Retina (tissue), 1 donor: ENCODE results near the gene ZFAND6.
"Not testable (repeated sequence)": the region's sequence is repeated elsewhere in the genome, so short reads cannot be mapped to it uniquely, and the experiment has no call there.

Experiments
- DNase-seq: peaks from one replicate; pipeline ENCODE4 v3.0.0-alpha.2; 2016

The ZFAND6 gene

DNA sequence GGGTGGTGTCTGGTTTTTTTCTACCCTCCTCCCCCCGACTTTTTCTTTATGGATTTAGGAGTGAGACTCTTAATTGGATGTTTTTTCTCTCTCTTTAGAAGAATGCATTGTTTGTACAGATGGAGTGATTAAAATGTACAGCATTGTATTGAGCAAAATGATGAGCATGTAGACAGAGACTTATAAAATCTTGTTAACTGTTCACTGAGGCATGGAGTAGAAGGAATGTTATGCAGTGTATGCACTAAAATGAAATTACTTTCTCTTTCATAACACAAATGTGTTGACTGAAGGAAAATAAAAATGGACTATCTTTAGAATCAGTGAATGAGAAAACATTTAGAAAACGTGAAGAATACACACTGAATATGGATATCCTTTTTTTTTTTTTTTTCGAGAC is 39.8 kb downstream of the ZFAND6 start:
- DNase-seq, result peak; percentile 32

DNA sequence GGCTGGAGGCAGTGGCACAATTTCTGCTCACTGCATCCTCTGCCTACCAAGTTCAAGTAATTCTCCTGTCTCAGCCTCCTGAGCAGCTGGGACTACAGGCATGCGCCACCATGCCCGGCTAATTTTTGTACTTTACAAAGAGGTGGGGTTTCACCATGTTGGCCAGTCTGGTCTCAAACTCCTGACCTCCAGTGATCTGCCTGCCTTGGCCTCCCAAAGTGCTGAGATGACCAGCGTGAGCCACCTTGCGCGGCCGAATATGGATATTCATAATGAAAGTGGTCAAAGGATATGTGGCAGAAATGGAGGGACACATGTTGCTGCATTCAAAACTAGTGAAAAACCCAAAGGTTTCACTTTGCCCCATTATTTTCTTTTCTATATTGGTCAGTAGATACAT is 40.2 kb downstream of the ZFAND6 start:
- not testable (repeated sequence) for DNase-seq

DNA sequence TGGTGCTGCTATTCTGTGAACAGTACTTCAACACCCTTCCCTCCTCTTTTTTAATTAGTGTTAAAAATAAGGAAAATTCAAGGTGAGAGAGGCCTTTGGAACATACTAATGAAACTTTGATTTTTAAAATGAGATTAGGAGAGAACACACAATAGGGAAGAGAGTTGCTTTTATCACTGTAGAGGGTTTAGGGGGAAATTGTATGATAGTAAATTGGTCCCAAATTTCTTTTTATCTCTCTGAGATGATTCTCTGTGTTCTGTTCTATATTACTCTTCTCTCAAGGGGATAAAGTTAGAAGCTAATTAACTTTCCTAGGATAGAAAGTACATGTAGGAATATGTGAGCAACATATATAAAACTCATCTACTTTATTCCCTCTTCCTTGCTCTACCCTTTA is 40.8 kb downstream of the ZFAND6 start:
- DNase-seq, result no peak

DNA sequence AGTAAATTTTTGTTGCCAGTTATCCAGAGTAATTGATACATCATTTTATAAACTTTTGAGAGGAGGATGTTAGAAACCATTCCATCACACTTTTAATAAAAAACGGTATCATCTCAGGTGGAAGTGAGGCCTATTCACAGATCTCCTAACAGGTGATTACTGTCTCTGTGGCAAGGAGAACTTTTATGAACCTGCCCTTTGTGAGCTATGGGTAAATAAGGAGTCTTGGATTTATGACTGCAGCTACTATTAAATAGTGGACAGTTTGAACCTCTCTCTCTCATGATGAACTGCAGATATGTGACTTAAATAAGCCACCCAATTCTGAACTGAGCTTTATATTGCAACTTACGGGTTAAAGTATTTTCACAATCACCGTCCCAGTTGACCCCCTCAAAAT is 45.7 kb downstream of the ZFAND6 start:
- DNase-seq, result no peak

DNA sequence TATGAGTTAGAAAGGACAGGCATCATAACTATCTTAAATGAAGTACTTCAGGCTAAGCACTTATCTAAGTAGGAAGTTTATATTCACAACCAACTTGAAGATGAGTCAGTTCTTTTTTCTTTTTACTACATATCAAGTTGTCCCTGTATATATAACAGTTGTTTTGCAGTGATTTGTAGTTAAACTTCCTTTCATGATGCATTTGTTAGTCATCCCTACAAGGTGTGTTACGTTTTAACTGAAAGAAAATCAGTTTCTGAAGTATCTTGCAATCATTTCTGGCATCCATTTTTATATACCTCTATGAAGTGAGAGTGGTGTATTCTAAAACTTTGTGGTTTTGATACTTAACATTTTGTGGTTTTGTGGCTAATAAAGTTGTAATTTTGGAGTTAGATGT is 46.1 kb downstream of the ZFAND6 start:
- no peak for DNase-seq

DNA sequence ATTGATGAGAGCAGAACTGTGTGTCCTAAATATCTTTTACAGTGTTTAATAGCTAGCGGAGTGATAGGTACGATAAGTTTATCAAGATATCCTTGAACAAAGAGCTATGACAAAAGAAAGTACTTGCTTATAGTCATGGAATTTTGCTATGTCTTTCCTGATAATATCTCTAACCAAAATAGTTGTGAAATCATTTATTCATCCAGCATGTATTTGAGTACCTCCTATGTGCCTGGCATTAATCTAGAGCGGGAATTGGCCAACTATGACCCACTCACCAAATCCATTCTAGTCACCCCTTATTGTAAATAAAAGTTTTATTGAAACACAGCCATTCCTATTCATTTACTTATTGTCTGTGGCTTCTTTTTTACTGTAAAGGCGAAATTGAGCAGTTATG is 46.6 kb downstream of the ZFAND6 start:
- DNase-seq, result no peak

DNA sequence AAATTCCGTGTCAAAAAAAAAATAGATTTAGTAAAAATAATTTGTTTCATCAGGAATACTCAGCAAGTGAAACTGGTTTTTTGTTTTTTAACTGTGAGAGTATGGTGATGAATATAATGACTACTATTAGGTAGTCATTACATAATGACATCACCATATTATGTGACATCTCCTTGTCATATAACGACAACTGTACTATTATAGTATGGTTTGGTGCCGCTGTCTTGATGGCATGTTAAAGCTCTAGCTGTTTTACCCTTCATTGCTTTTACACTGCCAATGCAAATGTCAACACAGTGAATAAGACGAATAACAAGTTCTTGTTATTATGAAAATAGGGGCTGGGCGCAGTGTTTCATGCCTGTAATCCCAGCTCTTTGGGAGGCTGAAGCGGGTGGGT is 47.7 kb downstream of the ZFAND6 start:
- DNase-seq, result no peak

DNA sequence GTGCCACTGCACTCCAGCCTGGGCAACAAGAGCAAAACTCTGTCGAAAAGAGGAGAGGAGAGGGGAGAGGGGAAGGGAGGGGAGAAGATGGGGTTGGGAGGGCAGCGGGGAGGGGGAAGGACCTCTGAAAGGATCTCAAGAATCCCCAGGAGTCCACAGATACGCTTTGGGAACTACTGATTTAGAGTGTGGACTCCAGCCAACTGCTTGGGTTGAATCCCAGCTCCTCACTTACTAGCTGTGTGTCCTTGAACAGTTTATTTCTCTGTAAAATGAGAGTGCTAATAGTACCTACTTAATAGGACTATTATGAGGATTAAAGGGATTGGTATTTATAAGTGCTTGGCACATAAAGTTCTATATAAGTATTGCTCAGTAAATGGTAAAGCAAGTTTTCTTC is 48.3 kb downstream of the ZFAND6 start:
- no peak for DNase-seq

DNA sequence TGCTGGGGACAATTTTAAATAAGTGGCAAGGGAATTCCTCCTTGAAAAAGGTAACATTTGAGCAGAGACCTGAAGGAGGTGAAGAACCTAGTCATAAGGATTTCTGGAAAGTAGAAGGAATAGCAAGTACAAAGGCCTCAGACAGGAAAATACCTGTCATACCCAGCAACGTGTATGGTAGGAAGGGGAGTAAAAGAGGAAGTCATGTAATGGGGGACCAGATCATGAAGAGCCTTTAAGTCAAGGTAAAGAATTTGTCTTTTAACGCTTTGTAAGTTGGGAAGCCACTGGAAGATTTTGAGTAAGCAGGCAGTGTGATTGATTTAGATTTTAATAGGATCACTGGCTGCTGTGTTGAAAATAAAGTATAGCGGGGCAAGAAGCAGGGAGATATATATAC is 49.9 kb downstream of the ZFAND6 start:
- DNase-seq, result no peak

DNA sequence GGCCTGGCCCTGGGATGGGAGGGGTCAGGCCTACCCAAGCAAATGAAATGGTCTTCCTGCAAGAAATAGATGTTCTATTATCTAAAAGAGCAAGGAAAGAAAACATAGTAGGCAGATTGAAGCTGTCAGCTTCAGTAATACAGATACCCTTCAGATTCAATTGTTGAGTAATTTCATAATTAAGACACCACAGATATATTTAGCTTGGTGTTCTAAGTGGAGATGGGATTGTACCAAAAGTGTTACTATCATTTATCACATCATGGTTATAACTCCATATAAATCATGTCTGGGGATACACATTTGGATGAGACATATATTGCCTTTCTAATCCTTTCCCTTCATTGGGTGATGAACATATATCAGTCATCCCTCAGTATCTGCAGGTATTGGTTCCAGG is 51.4 kb downstream of the ZFAND6 start:
- no peak for DNase-seq

DNA sequence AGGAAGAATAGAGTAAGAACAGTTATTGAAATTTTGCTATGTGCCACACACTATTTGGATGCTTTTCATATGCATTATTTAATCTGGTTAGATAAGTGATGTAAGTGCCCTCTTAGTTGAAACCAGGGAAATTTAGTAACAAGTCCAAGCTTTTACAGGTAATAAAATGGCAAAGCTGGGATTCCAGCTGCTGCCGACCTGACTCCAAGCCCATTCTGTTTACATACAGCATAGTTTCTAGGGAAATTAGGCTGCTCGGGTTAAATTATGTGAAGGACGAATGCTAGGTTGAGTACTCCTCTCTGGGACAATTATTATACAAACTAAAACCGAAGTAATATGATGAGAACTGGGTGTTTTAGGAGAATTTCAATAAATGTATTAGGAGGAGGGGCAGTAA is 54.6 kb downstream of the ZFAND6 start:
- no peak for DNase-seq

DNA sequence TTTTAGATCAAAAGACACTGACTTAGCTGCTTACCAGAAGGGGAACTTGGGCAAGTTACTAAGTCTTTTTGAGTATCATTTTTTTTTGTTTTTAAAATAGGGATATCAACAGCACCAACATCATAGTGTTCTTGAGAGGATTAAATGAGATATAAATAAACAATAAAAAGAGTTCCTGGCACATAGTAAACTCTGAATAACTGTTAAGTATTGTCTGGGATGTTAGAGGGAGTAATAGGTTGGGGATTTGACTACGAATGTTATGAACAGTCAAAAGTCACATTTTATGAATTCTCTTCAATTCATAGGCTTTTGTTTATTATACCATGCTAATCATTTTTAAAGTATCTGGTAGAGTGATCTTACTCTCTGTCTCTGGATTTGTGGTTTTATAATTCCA is 55.5 kb downstream of the ZFAND6 start:
- no peak for DNase-seq

DNA sequence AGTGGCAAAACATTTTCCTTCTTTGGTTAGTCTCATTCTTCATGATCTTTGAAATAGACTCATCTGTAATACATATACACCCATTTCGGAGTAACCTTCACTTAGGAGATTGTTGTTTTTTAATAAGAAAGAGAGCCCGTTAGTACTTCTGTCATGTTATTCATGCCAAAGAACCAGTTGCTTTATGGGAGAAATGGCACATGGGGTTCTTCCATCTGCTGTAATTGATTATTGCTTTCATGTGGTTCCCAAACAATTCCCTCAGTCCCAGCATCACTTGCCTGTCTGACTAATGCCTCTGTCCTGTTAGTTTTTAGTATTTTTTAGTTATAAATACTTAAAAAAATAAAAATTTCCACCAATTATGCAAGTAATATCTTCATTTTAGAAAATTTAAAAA is 59.5 kb downstream of the ZFAND6 start:
- no peak for DNase-seq

DNA sequence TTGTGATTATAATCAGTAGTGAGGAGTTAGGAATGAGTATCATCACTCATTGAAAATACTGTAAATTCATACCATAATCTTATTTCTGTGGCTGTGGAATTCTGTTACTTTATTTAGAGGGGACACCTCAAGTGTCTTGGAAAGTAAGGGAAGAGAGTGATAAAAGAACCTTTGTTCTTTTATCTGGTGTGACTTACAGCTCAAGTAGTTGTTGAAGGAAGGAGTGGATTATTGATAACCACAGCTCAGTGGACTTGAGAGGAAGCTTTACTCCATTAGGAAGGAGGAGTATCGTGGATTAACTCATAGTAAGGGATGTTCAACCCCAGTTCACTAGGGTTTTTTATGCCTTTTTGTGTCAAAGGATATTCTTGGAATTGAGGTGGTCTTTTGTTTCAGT is 61.2 kb downstream of the ZFAND6 start:
- no peak for DNase-seq

DNA sequence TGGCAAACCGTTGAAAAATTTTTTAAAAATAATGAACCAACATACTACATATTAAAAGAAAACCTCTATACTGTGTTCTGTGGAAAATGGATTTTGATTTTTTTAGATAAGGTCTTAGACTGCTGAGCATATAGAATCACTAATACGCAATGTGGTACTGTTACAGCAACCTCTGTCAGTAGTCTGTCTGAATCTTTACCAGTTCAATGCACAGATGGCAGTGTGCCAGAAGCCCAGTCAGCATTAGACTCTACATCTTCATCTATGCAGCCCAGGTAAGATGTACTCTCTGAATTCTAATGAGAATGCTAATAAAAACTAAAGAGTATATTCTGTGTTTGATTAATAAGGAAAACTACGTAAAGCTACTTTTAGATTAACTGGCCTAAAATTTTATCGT is 62.1 kb downstream of the ZFAND6 start:
- peak; percentile 20 for DNase-seq

DNA sequence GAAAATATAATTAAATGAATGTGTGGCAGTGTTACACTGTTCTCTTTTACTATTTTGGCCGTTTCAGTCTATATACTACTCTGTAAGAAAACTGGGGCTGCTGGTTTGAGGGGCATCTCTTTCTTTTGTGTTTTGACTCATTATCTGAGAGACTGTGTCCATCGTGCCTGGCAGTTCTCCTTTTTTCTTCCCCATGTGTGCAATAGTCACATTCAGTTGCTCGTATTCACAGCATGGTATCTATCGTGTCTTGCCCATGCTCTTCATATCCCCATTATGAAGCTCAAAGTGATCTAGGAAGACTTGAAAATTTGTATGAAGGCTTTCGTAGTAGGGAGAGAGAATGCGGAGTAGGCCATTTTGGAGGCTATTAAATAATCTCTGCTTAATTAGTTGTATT is 63.6 kb downstream of the ZFAND6 start:
- DNase-seq, result no peak

DNA sequence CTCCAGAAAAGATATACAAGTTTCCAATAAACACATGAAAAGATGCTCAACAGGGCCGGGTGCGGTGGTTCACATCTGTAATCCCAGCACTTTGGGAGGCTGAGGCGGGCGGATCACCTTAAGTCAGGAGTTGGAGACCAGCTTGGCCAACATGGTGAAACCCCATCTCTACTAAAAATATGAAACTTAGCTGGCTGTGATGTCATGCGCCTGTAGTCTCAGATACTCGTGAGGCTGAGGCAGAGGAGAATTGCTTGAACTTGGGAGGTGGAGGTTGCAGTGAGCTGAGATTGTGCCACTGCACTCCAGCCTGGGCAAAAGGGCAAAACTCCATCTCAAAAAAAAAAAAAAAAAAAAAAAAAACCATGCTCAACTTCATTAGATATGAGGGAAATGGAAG is 67.8 kb downstream of the ZFAND6 start:
- DNase-seq, result not testable (repeated sequence)

DNA sequence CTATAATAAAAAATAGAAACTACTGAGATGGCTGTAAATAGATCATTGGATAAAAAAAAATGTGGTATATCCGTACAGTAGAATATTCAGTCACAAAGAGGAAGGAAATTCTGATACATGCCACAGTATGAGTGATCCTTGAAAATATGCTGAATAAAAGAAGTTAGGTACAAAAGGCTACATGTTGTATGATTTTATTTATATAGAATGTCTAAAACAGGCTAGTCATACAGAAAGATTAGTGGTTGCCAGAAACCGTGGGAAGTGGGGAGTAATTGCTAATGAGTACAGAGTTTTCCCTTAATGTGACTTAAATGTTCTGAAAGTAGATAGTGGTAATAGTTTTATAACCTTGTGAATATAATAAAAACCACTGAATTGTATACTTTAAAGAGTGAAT is 68.4 kb downstream of the ZFAND6 start:
- no peak for DNase-seq

DNA sequence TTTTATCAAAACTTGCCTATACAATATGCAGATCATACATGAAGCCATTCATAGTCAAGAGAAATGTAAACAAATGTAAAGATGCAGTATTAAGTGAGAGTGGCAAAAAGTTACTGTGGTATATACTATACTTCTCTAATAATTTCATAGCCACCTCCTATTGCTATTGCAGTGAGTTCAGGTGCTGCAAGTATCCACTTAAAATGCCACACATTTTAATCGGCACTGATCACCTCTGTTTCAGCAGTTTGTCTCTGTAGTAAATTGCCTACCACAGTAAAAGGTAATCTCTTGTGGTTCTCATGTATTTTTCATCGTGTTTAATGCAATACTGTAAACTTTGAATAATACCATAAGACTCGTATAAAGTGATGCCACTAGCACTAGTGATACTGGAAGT is 72.9 kb downstream of the ZFAND6 start:
- no peak for DNase-seq

DNA sequence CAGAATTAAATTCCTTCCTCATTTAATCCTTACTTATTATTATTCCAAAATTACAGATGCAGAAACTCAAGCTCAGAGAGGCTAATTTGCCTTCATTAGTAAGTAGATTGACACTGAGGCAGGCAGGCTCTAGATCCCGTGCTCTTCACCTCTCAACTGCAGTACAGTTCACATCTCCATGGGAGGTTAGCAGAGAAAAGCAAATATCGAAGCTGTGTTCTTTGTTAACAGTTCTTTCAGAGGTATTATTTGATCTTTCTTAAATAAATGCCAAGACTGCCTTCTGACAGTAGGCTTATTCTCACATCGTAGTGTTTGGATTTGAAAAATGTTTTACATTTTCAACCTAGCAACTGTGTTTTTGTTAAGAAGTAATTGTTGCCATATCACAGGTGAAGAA is 77.4 kb downstream of the ZFAND6 start:
- no peak for DNase-seq

DNA sequence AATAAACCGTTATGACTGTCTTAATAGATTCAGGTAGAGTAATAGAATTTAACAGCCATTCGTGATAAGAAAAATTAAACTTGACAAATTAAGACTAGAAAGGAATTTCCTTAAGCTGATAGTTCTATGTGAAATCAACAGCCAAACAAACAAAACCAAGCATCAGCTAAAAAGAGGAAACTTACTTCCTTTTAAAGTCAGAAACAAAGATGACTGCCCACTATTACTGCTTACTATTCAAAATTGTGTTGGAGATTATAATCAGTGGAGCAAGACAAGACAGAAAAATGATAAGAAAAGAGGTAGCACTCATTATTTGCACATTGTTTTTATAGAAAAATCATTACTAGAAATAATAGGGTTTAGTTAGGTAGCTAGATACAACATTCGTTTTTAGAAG is 79.5 kb downstream of the ZFAND6 start:
- DNase-seq, result no peak

DNA sequence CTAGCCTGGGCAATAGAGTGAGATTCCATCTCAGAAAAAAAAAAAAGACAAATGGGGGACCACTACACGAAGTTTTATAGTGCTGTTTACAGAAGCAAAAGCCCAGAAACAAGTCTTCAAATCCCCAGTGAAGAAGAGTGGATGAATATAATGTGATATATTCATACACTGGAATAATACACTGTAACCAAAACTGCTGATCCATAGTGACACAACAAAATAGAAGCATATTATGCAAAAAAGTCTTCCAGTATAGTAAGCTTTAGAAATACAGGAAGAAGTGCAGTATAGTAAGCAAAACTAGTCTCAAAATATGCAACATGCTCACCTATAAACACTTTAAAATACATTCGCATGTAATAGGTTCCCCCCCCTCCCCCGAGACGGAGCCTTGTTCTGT is 81.4 kb downstream of the ZFAND6 start:
- no peak for DNase-seq

DNA sequence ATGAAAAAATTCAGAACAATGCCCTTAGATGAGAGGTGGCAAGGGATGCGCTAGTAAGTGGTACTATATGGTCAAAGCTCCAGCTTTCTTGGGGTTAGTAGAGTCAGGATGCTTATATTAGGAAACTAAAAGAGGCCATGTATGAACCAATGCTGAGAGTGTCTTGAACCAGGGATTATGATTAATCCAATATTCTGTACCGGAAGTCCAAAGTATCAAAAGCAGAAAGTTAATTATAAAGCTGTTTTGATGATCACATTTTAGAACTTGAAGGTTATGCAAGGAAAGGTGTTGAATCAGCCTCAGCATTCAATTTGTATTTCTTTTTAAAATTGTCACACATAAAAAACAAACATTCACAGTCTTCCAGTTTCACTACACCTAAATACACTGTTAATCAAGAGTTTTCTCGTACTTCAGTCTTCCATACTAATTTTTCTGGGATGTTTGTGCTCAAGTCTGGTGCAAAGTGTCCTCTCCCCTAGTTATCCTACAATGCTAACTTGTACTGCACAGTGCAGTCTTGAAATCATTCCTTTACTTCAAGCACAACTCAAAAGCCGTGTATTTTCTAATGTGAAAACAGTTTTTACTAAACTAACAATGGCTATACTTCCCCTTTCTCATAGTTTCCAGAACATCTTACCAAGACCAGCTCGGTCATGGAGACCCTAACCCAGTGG is 82.6 kb downstream of the ZFAND6 start:
- no peak for DNase-seq

DNA sequence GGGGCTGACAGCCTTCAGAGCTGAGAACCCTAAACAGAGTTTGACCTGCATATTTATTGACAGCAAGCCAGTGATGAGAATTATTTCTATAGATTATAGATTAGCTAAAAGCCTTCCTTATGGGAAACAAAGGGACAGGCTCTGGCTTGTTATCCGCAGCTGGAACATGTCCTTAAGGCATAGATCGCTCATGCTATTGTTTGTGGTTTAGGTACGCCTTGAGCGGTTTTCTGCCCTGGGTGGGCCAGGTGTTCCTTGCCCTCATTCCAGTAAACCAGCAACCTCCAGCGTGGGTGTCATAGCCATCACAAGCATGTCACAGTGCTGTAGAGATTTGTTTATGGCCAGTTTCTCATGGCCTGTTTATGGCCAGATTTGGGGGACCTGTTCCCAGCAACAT is 83.2 kb downstream of the ZFAND6 start:
- no peak for DNase-seq

DNA sequence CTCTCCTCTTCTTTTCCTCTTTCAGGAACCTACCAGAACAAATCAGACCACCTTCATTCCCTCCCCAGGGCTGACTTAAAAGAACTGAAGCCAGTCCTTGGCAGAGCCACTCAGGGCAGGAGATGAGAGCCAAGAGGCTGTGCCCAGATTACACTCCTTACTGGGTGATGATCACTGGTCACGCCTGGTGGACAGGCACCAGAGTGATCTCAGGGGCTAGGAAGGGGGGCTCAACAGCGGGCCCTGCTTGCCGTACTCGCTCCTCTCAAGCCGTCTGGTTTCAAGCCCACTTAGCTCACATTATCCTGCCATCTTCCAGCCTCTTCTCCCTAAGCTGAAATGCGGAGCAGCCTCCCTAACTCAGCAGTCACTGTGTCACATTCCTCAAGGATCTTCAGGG is 91.7 kb downstream of the ZFAND6 start:
- no peak for DNase-seq

DNA sequence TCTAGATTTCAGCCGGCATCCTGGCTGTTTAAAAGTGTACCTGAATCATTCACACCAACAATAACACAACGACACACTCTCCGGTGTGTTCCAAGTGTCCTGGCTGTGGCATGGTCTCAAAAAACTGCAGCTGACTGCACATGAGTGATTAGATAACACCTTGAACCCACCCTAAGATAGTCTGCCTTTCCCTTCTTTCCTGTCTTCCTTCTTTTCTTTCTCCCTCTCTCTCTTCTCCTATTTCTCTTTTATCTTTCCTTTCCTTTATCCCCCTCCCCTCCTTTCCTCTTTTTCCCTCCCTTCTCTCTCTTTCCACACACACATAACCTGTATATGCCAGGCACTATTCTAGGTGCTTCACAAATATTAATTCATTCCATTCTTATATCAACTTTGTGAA is 92.1 kb downstream of the ZFAND6 start:
- no peak for DNase-seq
